Nephron (organoid): ENCODE measurements around the gene SPECC1L.

Source experiments
- H3K27ac Mint-ChIP-seq, 3 experiments: 2 replicates each; pipeline ENCODE4 v1.8.0; 2020; ENCODE audit warnings: mixed read lengths in 3 of 3, mild to moderate bottlenecking in 2 of 3, moderate library complexity in 1 of 3
- H3K27me3 Mint-ChIP-seq: 2 replicates; pipeline ENCODE4 v1.8.0; 2021; ENCODE audit warnings: low read depth, mild to moderate bottlenecking, moderate library complexity, mixed read lengths
- H3K36me3 Mint-ChIP-seq: 2 replicates; pipeline ENCODE4 v1.8.0; 2020; ENCODE audit warnings: low read depth, mixed read lengths
- H3K4me1 Mint-ChIP-seq: 2 replicates; pipeline ENCODE4 v1.8.0; 2020; ENCODE audit warnings: mixed read lengths
- H3K4me3 Mint-ChIP-seq, 3 experiments: 2 replicates each; pipeline ENCODE4 v1.8.0; 2020; ENCODE audit warnings: mild to moderate bottlenecking in 3 of 3, mixed read lengths in 3 of 3, moderate library complexity in 2 of 3
- H3K9me3 Mint-ChIP-seq: 2 replicates; pipeline ENCODE4 v1.8.0; 2020; ENCODE audit warnings: mixed read lengths
- CTCF ChIP-seq, 3 experiments: fragments of 200-600 bp; sonication (generic); IDR thresholded peaks; one replicate each; pipeline ENCODE4 v1.5.0; 2021; ENCODE audit warnings: antibody characterized with exemption in 3 of 3; ENCODE audit not compliant: unreplicated experiment in 3 of 3

The SPECC1L gene

GRCh38 chr22:24409707-24410106 is 139.1 kb downstream of the SPECC1L start:
- peaks cover 30% of the 10 kb centered on the region for H3K36me3 Mint-ChIP-seq
- H3K27me3 Mint-ChIP-seq: no peaks in the 10 kb centered on the region
- no peak overlapping the region for H3K4me3 Mint-ChIP-seq
- no peaks in the 10 kb centered on the region for H3K9me3 Mint-ChIP-seq
- H3K4me1 Mint-ChIP-seq: peaks cover 19% of the 10 kb centered on the region
- TF ChIP-seq CTCF (IDR thresholded peaks at IDR 0.05; ENCODE audit: unreplicated experiment in 3 of 3): no peak
- H3K27ac Mint-ChIP-seq: no peak overlapping the region

- Mint-ChIP-seq H3K36me3 (peaks cover 30% of the 10 kb centered on the region), H3K4me1 (peaks cover 19% of the 10 kb centered on the region), H3K27me3 (no peaks in the 10 kb centered on the region), H3K27ac (peak overlapping the region in 1 of 3 experiments; percentile 7), H3K9me3 (no peaks in the 10 kb centered on the region), H3K4me3 (no peak overlapping the region)
- TF ChIP-seq CTCF (IDR thresholded peaks at IDR 0.05; ENCODE audit: unreplicated experiment in 3 of 3): no peak
These were observed 139.7 kb downstream of the SPECC1L start for GRCh38 chr22:24410110-24410856.

DNA sequence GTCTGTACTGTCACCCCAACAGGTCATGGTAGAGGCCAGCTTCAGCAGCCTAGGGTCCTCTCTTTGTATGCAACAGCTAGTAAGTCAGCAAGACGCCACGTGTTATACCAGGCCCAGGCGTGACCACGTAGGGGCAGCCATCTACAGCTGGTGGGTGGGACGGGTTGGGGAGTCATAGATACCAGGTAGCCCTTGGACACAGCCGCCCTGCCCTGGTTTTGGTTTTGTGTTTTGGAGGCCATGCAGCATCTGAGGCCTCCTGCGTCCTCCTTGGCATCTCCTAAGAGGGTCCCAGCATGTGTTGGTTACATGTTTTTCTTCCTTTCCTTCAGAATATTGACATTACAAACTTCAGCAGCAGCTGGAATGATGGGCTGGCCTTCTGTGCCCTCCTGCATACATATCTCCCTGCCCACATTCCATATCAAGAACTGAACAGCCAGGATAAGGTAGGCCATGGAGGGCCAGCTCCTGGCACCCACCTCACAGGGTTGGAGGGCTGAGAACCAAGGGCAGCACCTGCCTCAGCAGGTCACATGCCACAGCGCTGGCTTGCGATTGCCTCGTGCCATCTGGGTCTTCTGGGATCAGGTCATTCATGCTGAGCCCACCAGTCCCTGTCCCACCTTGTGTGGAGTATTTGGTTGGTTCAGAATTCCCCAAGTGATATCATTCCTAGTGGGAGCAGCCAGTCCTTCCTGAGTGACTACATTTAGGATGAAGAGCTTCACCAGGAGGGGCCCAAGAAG is 140.8 kb downstream of the SPECC1L start:
- H3K4me3 Mint-ChIP-seq: no peak overlapping the region
- no peaks in the 10 kb centered on the region for H3K27me3 Mint-ChIP-seq
- TF ChIP-seq CTCF (IDR thresholded peaks at IDR 0.05; ENCODE audit: unreplicated experiment in 3 of 3): no peak
- H3K36me3 Mint-ChIP-seq: peaks cover 33% of the 10 kb centered on the region
- peaks cover 18% of the 10 kb centered on the region for H3K4me1 Mint-ChIP-seq
- no peak overlapping the region for H3K27ac Mint-ChIP-seq
- H3K9me3 Mint-ChIP-seq: no peaks in the 10 kb centered on the region

GRCh38 chr22:24412274-24412673 is 141.6 kb downstream of the SPECC1L start:
- H3K4me3 Mint-ChIP-seq: no peak overlapping the region
- H3K36me3 Mint-ChIP-seq: peaks cover 29% of the 10 kb centered on the region
- H3K27ac Mint-ChIP-seq: no peak overlapping the region
- H3K4me1 Mint-ChIP-seq: peaks cover 10% of the 10 kb centered on the region
- H3K27me3 Mint-ChIP-seq: no peaks in the 10 kb centered on the region
- no peaks in the 10 kb centered on the region for H3K9me3 Mint-ChIP-seq
- no peak for TF ChIP-seq CTCF (IDR thresholded peaks at IDR 0.05; ENCODE audit: unreplicated experiment in 3 of 3)

DNA sequence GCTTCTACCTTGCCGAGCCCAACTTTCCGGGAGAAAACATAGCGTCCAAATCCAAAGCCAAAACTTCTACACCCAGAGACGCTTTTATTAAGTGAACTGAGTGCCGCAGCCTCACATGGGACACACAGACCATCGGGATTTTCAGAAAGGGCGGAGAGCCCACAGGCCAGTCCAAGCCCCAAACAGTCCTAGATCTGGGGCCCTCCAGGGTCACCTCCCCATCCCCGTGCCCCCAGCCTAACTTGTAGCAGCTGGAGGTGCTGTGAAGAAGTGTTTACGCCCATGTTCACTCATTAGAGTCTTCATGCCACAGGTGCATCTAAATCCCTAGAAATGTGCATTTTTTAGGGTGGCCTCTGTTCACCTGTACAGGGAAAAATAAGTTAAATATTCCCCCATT is 142.6 kb downstream of the SPECC1L start:
- H3K9me3 Mint-ChIP-seq: no peaks in the 10 kb centered on the region
- no peaks in the 10 kb centered on the region for H3K27me3 Mint-ChIP-seq
- H3K27ac Mint-ChIP-seq: no peak overlapping the region
- no peaks in the 10 kb centered on the region for H3K4me1 Mint-ChIP-seq
- H3K4me3 Mint-ChIP-seq: no peak overlapping the region
- peaks cover 29% of the 10 kb centered on the region for H3K36me3 Mint-ChIP-seq
- TF ChIP-seq CTCF (IDR thresholded peaks at IDR 0.05; ENCODE audit: unreplicated experiment in 3 of 3): no peak
